ENCODE measurements around the gene TGFB3.

- TF ChIP-seq POLR2A (IDR thresholded peaks at IDR 0.05) (no peak), CTCF (IDR thresholded peaks at IDR 0.05) (no peak)
Measured at GRCh38 chr14:76006253-76006652, 24.5 kb upstream of the TGFB3 start.
